A673 (cell line): ENCODE data around the gene UVRAG. TPM values are rescaled to one million over a fixed set of nuclear protein-coding genes. Genes with fewer than 3 reads are reported as not detected.
A peak's percentile ranks its signal among the peaks of the same experiment; 100 is the strongest.

Source experiments
- BruUV-seq: library from RNA; stranded (reverse); fragments of 400-500 nt; replicated peaks from 2 replicates; lab custom pipeline; 2021; lab: Mats Ljungman, UMichigan
- CTCF ChIA-PET: fragments of 300-600 bp; sonication (Branson Sonifier 250); formaldehyde crosslinking; loops from one replicate; lab custom pipeline; 2022; ENCODE audit warnings: antibody characterized with exemption; lab: Charles Lee
- POLR2A ChIA-PET: fragments of 300-600 bp; sonication (Branson Sonifier 250); formaldehyde crosslinking; loops from one replicate; lab custom pipeline; 2022; ENCODE audit warnings: antibody characterized with exemption; ENCODE audit not compliant: low non-redundant PET; lab: Charles Lee
- DNase-seq: peaks from one replicate; pipeline ENCODE4 v3.0.0-alpha.2; 2015; ENCODE audit warnings: low spot score
- H3K27ac ChIP-seq: fragments of 200-600 bp; sonication (generic); 2 replicates; pipeline ENCODE4 v1.5.1; 2016; ENCODE audit warnings: mixed run types, low read depth, mild to moderate bottlenecking, mixed read lengths, antibody characterized with exemption, low read length; ENCODE audit not compliant: poor library complexity, severe bottlenecking
- H3K27me3 ChIP-seq: fragments of 200-600 bp; sonication (generic); replicated peaks from 2 replicates; pipeline ENCODE4 v1.6.1; 2017; ENCODE audit warnings: mixed run types, low read depth, mild to moderate bottlenecking, mixed read lengths, antibody characterized with exemption, low read length; ENCODE audit not compliant: insufficient read depth, poor library complexity
- H3K36me3 ChIP-seq: fragments of 200-600 bp; sonication (generic); 2 replicates; pipeline ENCODE4 v1.6.1; 2016; ENCODE audit warnings: mixed run types, mild to moderate bottlenecking, mixed read lengths, antibody characterized with exemption, low read length; ENCODE audit not compliant: insufficient read depth, poor library complexity, severe bottlenecking
- H3K4me1 ChIP-seq: fragments of 200-600 bp; sonication (generic); 2 replicates; pipeline ENCODE4 v1.6.1; 2017; ENCODE audit warnings: mixed run types, mild to moderate bottlenecking, mixed read lengths, antibody characterized with exemption, low read length; ENCODE audit not compliant: insufficient read depth, poor library complexity, severe bottlenecking
- H3K4me3 ChIP-seq: fragments of 200-600 bp; sonication (generic); 2 replicates; pipeline ENCODE4 v1.5.1; 2016; ENCODE audit warnings: low read depth, mixed run types, mild to moderate bottlenecking, mixed read lengths, low read length; ENCODE audit not compliant: poor library complexity, severe bottlenecking
- H3K9me3 ChIP-seq: fragments of 200-600 bp; sonication (generic); 2 replicates; pipeline ENCODE4 v1.6.1; 2016; ENCODE audit warnings: mixed run types, low read depth, mild to moderate bottlenecking, mixed read lengths, antibody characterized with exemption, low read length; ENCODE audit not compliant: poor library complexity, severe bottlenecking
- CTCF ChIP-seq: fragments of 300-800, 200-600 bp; sonication (generic); conservative IDR thresholded peaks from 2 replicates; pipeline ENCODE4 v1.5.1; 2017; ENCODE audit warnings: low read depth, mild to moderate bottlenecking, antibody characterized with exemption, low read length, moderate library complexity, mixed read lengths
- EZH2 ChIP-seq: fragments of 200-600 bp; sonication (generic); IDR thresholded peaks from 2 replicates; pipeline ENCODE4 v1.6.1; 2017; ENCODE audit warnings: borderline replicate concordance, low read depth, mild to moderate bottlenecking, mixed read lengths, antibody characterized with exemption, low read length; ENCODE audit not compliant: poor library complexity, severe bottlenecking
- intact Hi-C: fragments of 100-400 bp; cut with micrococcal nuclease; formaldehyde crosslinking; loops from one replicate; pipeline ENCODE4 v1.10.0; 2022; ENCODE audit not compliant: unreplicated experiment
- total RNA-seq: library from RNA; stranded (reverse); gene quantifications from 2 replicates; pipeline ENCODE4 v1.2.3, GENCODE V29; 2021

The UVRAG gene
- total RNA-seq, 1 experiment from 2014 or later = 21.1 TPM

- Histone ChIP-seq H3K27me3 (no peaks in the 10 kb centered on the region), H3K36me3 (no peaks in the 10 kb centered on the region), H3K4me3 (no peak overlapping the region), H3K27ac (peak overlapping the region; percentile 18), H3K4me1 (peaks cover 7% of the 10 kb centered on the region), H3K9me3 (no peaks in the 10 kb centered on the region)
- TF ChIP-seq EZH2 = no peak
- CTCF ChIA-PET = interaction anchor here (0.7 kb wide), 2 partner anchors 129 to 276 kb away, joined by 3 to 7 read pairs; no protein-coding TSS in a partner anchor
- POLR2A ChIA-PET = interaction anchor here (0.6 kb wide), 1 partner anchor 227 kb away, joined by 6 read pairs; no protein-coding TSS in a partner anchor
- no TSS peak for BruUV-seq
- peak; percentile 62 for DNase-seq
- intact Hi-C loops = no loop called here
Measured at GRCh38 chr11:75826461-75827230, 11.6 kb downstream of the UVRAG start.

- DNase-seq = no peak
- ChIA-PET POLR2A (interaction anchor here (0.6 kb wide), 1 partner anchor 226 kb away, joined by 6 read pairs; no protein-coding TSS in a partner anchor), CTCF (interaction anchor here (0.6 kb wide), 1 partner anchor 251 kb away, joined by 3 read pairs; no protein-coding TSS in a partner anchor)
- H3K27ac ChIP-seq = no peak overlapping the region
- H3K4me1 ChIP-seq = peaks cover 7% of the 10 kb centered on the region
- no peaks in the 10 kb centered on the region for H3K27me3 ChIP-seq
- TF ChIP-seq EZH2 = no peak
- no peak for TF ChIP-seq CTCF
- no TSS peak for BruUV-seq
- H3K36me3 ChIP-seq = no peaks in the 10 kb centered on the region
- H3K4me3 ChIP-seq = no peak overlapping the region
- H3K9me3 ChIP-seq = no peaks in the 10 kb centered on the region
- intact Hi-C loops = no loop called here
Measured at GRCh38 chr11:75827562-75827961, 12.6 kb downstream of the UVRAG start.

- CTCF ChIA-PET = interaction anchor here (0.5 kb wide), 1 partner anchor 163 kb away, joined by 3 read pairs; no protein-coding TSS in a partner anchor
- TF ChIP-seq EZH2 = no peak
- no peak for TF ChIP-seq CTCF
- no peaks in the 10 kb centered on the region for H3K27me3 ChIP-seq
- H3K9me3 ChIP-seq = no peaks in the 10 kb centered on the region
- POLR2A ChIA-PET = no interaction called here
- no peaks in the 10 kb centered on the region for H3K36me3 ChIP-seq
- no peak overlapping the region for H3K27ac ChIP-seq
- H3K4me3 ChIP-seq = no peak overlapping the region
- no peak for DNase-seq
- peaks cover 2% of the 10 kb centered on the region for H3K4me1 ChIP-seq
- intact Hi-C loops = no loop called here
- no TSS peak for BruUV-seq
Measured at GRCh38 chr11:75831915-75832502, 17.0 kb downstream of the UVRAG start.
